Measurements from ENCODE around the gene SPRR5. TPM values are rescaled to one million over a fixed set of nuclear protein-coding genes. Genes with fewer than 3 reads are reported as not detected.

The SPRR5 gene
- total RNA-seq, 1 donor from 2014 or later = not detected

DNA sequence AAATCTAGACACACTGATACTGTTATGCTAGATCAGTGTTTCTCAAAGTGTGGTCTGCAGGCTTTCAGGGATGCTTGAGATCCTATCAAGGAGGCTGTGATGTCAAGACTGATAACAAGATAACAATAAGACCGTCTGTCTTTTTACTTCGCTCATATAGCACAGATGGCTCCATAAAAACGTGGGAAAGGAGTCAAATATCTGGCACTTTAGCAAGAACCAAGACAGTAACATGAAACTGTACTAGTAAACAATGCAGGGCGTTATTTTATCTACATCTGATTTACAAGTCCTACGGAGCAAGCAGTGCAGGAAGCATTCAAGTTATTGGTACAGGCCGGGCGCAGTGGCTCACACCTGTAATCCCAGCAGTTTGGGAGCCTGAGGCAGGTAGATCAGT lies 50.9 kb downstream of the SPRR5 start:
- no peak for DNase-seq (ENCODE audit: low read depth)
- TF ChIP-seq, protein P1, sequence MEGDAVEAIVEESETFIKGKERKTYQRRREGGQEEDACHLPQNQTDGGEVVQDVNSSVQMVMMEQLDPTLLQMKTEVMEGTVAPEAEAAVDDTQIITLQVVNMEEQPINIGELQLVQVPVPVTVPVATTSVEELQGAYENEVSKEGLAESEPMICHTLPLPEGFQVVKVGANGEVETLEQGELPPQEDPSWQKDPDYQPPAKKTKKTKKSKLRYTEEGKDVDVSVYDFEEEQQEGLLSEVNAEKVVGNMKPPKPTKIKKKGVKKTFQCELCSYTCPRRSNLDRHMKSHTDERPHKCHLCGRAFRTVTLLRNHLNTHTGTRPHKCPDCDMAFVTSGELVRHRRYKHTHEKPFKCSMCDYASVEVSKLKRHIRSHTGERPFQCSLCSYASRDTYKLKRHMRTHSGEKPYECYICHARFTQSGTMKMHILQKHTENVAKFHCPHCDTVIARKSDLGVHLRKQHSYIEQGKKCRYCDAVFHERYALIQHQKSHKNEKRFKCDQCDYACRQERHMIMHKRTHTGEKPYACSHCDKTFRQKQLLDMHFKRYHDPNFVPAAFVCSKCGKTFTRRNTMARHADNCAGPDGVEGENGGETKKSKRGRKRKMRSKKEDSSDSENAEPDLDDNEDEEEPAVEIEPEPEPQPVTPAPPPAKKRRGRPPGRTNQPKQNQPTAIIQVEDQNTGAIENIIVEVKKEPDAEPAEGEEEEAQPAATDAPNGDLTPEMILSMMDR (IDR thresholded peaks at IDR 0.05; ENCODE audit: insufficient read depth, low read length, severe bottlenecking) = no peak
- H3K4me3 ChIP-seq (ENCODE audit: low read depth, low read length) = no peak overlapping the region
- no peaks in the 10 kb centered on the region for H3K36me3 ChIP-seq (ENCODE audit: control insufficient read depth, insufficient read depth, low read length)
- no peaks in the 10 kb centered on the region for H3K27me3 ChIP-seq (ENCODE audit: control insufficient read depth, insufficient read depth, low read length)
- FAIRE-seq = no peak

DNA sequence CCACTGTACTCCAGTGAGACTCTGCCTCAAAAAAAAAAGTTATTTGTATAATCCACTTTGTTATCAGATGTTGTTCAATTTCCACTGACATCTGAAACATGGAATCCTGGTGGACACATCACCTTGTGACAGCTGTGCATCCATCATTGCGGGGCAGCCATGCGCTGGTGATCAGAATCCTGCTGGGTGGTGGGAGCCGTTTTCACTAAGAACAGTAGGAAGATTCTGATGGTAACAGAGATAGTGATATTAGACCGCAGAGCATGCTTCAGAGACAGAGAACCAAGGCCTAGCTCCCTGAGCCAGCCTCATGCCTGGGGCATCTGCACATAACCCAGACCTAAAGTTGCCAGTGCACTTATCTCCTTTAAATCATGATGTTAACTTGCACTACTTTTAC lies 51.5 kb downstream of the SPRR5 start:
- H3K36me3 ChIP-seq (ENCODE audit: control insufficient read depth, insufficient read depth, low read length) = no peaks in the 10 kb centered on the region
- H3K27me3 ChIP-seq (ENCODE audit: control insufficient read depth, insufficient read depth, low read length) = no peaks in the 10 kb centered on the region
- TF ChIP-seq, protein P1 (IDR thresholded peaks at IDR 0.05; ENCODE audit: insufficient read depth, low read length, severe bottlenecking) = no peak
- FAIRE-seq (peak; percentile 13), DNase-seq (ENCODE audit: low read depth) (no peak)
- no peak overlapping the region for H3K4me3 ChIP-seq (ENCODE audit: low read depth, low read length)

Other genes with a start within 250 kb of the SPRR5 start
- gene LCE2A, start 248.9 kb upstream of the SPRR5 start, total RNA-seq = not detected in 2 replicates
- gene LCE4A, start 239.0 kb upstream of the SPRR5 start, total RNA-seq = not detected in 2 replicates
- gene KPRP, start 189.2 kb upstream of the SPRR5 start, total RNA-seq = not detected in 2 replicates
- not detected in 2 replicates for gene LCE1F, start 172.1 kb upstream of the SPRR5 start, total RNA-seq
- not detected in 2 replicates for gene LCE1E, start 160.9 kb upstream of the SPRR5 start, total RNA-seq
- gene LCE1D, start 150.5 kb upstream of the SPRR5 start, total RNA-seq = not detected in 2 replicates
- gene LCE1C, start 140.6 kb upstream of the SPRR5 start, total RNA-seq = 0.26 TPM in 1 of 2 replicates, not detected in the other
- not detected in 2 replicates for gene LCE1B, start 135.2 kb upstream of the SPRR5 start, total RNA-seq
- not detected in 2 replicates for gene LCE1A, start 119.7 kb upstream of the SPRR5 start, total RNA-seq
- not detected in 2 replicates for gene LCE6A, start 104.3 kb upstream of the SPRR5 start, total RNA-seq
- gene LCE7A, start 87.2 kb upstream of the SPRR5 start, total RNA-seq = not detected in 2 replicates
- not detected in 2 replicates for gene SMCP, start 68.9 kb upstream of the SPRR5 start, total RNA-seq
- 1.6 and 14.6 TPM in 2 replicates for gene IVL, start 38.7 kb upstream of the SPRR5 start, total RNA-seq
- not detected in 2 replicates for gene SPRR4, start 23.4 kb downstream of the SPRR5 start, total RNA-seq
- gene SPRR1A, start 36.9 kb downstream of the SPRR5 start, total RNA-seq = 41.2 TPM in 1 of 2 replicates, not detected in the other
- gene SPRR3, start 54.5 kb downstream of the SPRR5 start, total RNA-seq = 136 and 342 TPM in 2 replicates
- 11.8 and 91.5 TPM in 2 replicates for gene SPRR1B, start 84.0 kb downstream of the SPRR5 start, total RNA-seq
- gene SPRR2D, start 93.9 kb downstream of the SPRR5 start, total RNA-seq = 2.4 and 15.6 TPM in 2 replicates
- 1.3 and 3.8 TPM in 2 replicates for gene SPRR2A, start 110.3 kb downstream of the SPRR5 start, total RNA-seq
- not detected in 2 replicates for gene SPRR2B, start 124.4 kb downstream of the SPRR5 start, total RNA-seq
- 0.26 and 3.7 TPM in 2 replicates for gene SPRR2E, start 147.3 kb downstream of the SPRR5 start, total RNA-seq
- not detected in 2 replicates for gene SPRR2F, start 166.3 kb downstream of the SPRR5 start, total RNA-seq
- not detected in 2 replicates for gene SPRR2G, start 203.7 kb downstream of the SPRR5 start, total RNA-seq

Measured in bronchial epithelial cell (primary cell).